PC-9 (cell line): ENCODE data around the gene NRG2. TPM values are rescaled to one million over a fixed set of nuclear protein-coding genes. Genes with fewer than 3 reads are reported as not detected.

ENCODE experiments used
- BruUV-seq: library from RNA; stranded (reverse); fragments of 400-500 nt; replicated peaks from 2 replicates; lab custom pipeline; 2021; lab: Mats Ljungman, UMichigan
- CTCF ChIA-PET: fragments of 300-600 bp; sonication (Branson Sonifier 250); formaldehyde crosslinking; loops from one replicate; lab custom pipeline; 2022; ENCODE audit warnings: antibody characterized with exemption; lab: Charles Lee
- POLR2A ChIA-PET: fragments of 300-600 bp; sonication (Branson Sonifier 250); formaldehyde crosslinking; loops from one replicate; lab custom pipeline; 2022; ENCODE audit warnings: antibody characterized with exemption; ENCODE audit not compliant: unreplicated experiment; lab: Charles Lee
- DNase-seq, 2 experiments: peaks; one replicate each; pipeline versions ENCODE4 v3.0.0 to v3.0.0-alpha.2; 2015 to 2022; ENCODE audit warnings: mixed read lengths in 1 of 2
- H2AFZ ChIP-seq: fragments of 200-600 bp; sonication (generic); 2 replicates; pipeline ENCODE4 v1.8.1; 2017; ENCODE audit warnings: antibody characterized with exemption
- H3F3A ChIP-seq: fragments of 200-600 bp; sonication (generic); 2 replicates; pipeline ENCODE4 v1.8.1; 2017; ENCODE audit warnings: antibody characterized with exemption, mild to moderate bottlenecking, low read depth; ENCODE audit not compliant: insufficient read depth
- H3K27ac ChIP-seq: fragments of 200-600 bp; sonication (generic); 2 replicates; pipeline ENCODE4 v1.6.1; 2016; ENCODE audit warnings: mixed run types
- H3K27me3 ChIP-seq: fragments of 200-600 bp; sonication (generic); 2 replicates; pipeline ENCODE4 v1.6.1; 2016; ENCODE audit warnings: low read depth, mixed run types; ENCODE audit not compliant: insufficient read depth
- H3K36me3 ChIP-seq: fragments of 200-600 bp; sonication (generic); 2 replicates; pipeline ENCODE4 v1.6.1; 2016; ENCODE audit warnings: low read depth, mixed run types
- H3K4me1 ChIP-seq: fragments of 200-600 bp; sonication (generic); replicated peaks from 2 replicates; pipeline ENCODE4 v1.6.1; 2016; ENCODE audit warnings: mixed run types; ENCODE audit not compliant: insufficient read depth
- H3K4me2 ChIP-seq: fragments of 200-600 bp; sonication (generic); 2 replicates; pipeline ENCODE4 v1.6.1; 2017; ENCODE audit warnings: mixed run types
- H3K4me3 ChIP-seq: fragments of 200-600 bp; sonication (generic); 2 replicates; pipeline ENCODE4 v1.6.1; 2016; ENCODE audit warnings: mixed run types
- H3K79me2 ChIP-seq: fragments of 200-600 bp; sonication (generic); 2 replicates; pipeline ENCODE4 v1.6.1; 2017; ENCODE audit warnings: low read depth, mixed run types
- H3K9me2 ChIP-seq: fragments of 200-600 bp; sonication (generic); 2 replicates; pipeline ENCODE4 v1.8.1; 2017; ENCODE audit warnings: mild to moderate bottlenecking; ENCODE audit not compliant: insufficient read depth
- H3K9me3 ChIP-seq: fragments of 200-600 bp; sonication (generic); 2 replicates; pipeline ENCODE4 v1.8.1; 2016; ENCODE audit warnings: low read depth; ENCODE audit not compliant: insufficient read depth
- H4K20me1 ChIP-seq: fragments of 200-600 bp; sonication (generic); 2 replicates; pipeline ENCODE4 v1.8.1; 2017; ENCODE audit not compliant: insufficient read depth
- CTCF ChIP-seq: fragments of 200-600 bp; sonication (generic); conservative IDR thresholded peaks from 2 replicates; pipeline ENCODE4 v1.6.1; 2017; ENCODE audit warnings: mixed run types, antibody characterized with exemption, mild to moderate bottlenecking, moderate library complexity
- EZH2 ChIP-seq: fragments of 200-600 bp; sonication (generic); IDR thresholded peaks from 2 replicates; pipeline ENCODE4 v1.8.0; 2017; ENCODE audit warnings: antibody characterized with exemption, low read depth
- intact Hi-C: fragments of 100-400 bp; cut with micrococcal nuclease; formaldehyde crosslinking; loops from one replicate; pipeline ENCODE4 v1.10.0; 2022; ENCODE audit not compliant: unreplicated experiment
- total RNA-seq: library from RNA; stranded (reverse); gene quantifications from 2 replicates; pipeline ENCODE4 v1.2.3, GENCODE V29; 2021

The NRG2 gene
- total RNA-seq, 1 experiment from 2014 or later: not detected

- no peaks in the 10 kb centered on the region for H3F3A ChIP-seq
- no peaks in the 10 kb centered on the region for H3K4me1 ChIP-seq
- no peak overlapping the region for H2AFZ ChIP-seq
- H3K36me3 ChIP-seq: no peaks in the 10 kb centered on the region
- no peaks in the 10 kb centered on the region for H3K79me2 ChIP-seq
- POLR2A ChIA-PET: no interaction called here
- H3K9me2 ChIP-seq: no peaks in the 10 kb centered on the region
- no peak overlapping the region for H3K4me2 ChIP-seq
- CTCF ChIA-PET: no interaction called here
- H3K27me3 ChIP-seq: peaks cover 61% of the 10 kb centered on the region
- no peak for TF ChIP-seq EZH2
- no peak for TF ChIP-seq CTCF
- no peak for DNase-seq
- no peaks in the 10 kb centered on the region for H3K9me3 ChIP-seq
- H4K20me1 ChIP-seq: no peaks in the 10 kb centered on the region
- no peak overlapping the region for H3K4me3 ChIP-seq
- no TSS peak for BruUV-seq
- intact Hi-C loops: no loop called here
- no peak overlapping the region for H3K27ac ChIP-seq
These were observed 13.8 kb upstream of the NRG2 start for GRCh38 chr5:140056880-140057279.

GRCh38 chr5:140055152-140055551 lies 12.1 kb upstream of the NRG2 start:
- Histone ChIP-seq H3K27ac (no peak overlapping the region), H4K20me1 (no peaks in the 10 kb centered on the region), H3K4me1 (no peaks in the 10 kb centered on the region), H2AFZ (no peak overlapping the region), H3K9me2 (no peaks in the 10 kb centered on the region), H3K36me3 (no peaks in the 10 kb centered on the region), H3K27me3 (peaks cover 50% of the 10 kb centered on the region), H3K9me3 (no peaks in the 10 kb centered on the region), H3K4me3 (no peak overlapping the region), H3F3A (no peaks in the 10 kb centered on the region), H3K79me2 (no peaks in the 10 kb centered on the region), H3K4me2 (no peak overlapping the region)
- intact Hi-C loops: no loop called here
- TF ChIP-seq EZH2 (no peak), CTCF (no peak)
- ChIA-PET POLR2A (no interaction called here), CTCF (no interaction called here)
- no peak for DNase-seq
- BruUV-seq: no TSS peak

- ChIA-PET POLR2A (interaction anchor here (0.7 kb wide), 1 partner anchor 16 kb away, joined by 6 read pairs; no protein-coding TSS in a partner anchor), CTCF (no interaction called here)
- Histone ChIP-seq H3K9me3 (no peaks in the 10 kb centered on the region), H3K27me3 (peaks cover 43% of the 10 kb centered on the region), H3K4me2 (no peak overlapping the region), H3K27ac (no peak overlapping the region), H3K4me3 (no peak overlapping the region), H3K4me1 (no peaks in the 10 kb centered on the region), H3F3A (0 out of 2 replicates have a peak, but pooled peaks cover 4% of the 10 kb centered on the region), H3K9me2 (no peaks in the 10 kb centered on the region), H4K20me1 (no peaks in the 10 kb centered on the region), H3K79me2 (no peaks in the 10 kb centered on the region), H3K36me3 (no peaks in the 10 kb centered on the region), H2AFZ (no peak overlapping the region)
- TF ChIP-seq CTCF: no peak
- TF ChIP-seq EZH2: no peak
- BruUV-seq: no TSS peak
- no peak for DNase-seq
- intact Hi-C loops: no loop called here
These were observed 11.1 kb upstream of the NRG2 start for GRCh38 chr5:140054086-140054689.
